GM13977 (cell line): ENCODE results near the gene CIPC.

ENCODE experiments used
- DNase-seq: peaks from one replicate; pipeline ENCODE4 v3.0.0; 2012; ENCODE audit warnings: low spot score
- in situ Hi-C: fragments of 300-500 bp; cut with MboI; formaldehyde crosslinking; loops from one replicate; pipeline ENCODE4 v1.12.0; 2022; ENCODE audit warnings: low sequenced_read_pairs, low pct_unique_long_range_greater_than_20kb, mixed read lengths, inconsistent platforms; ENCODE audit not compliant: unreplicated experiment
- TF ChIP-seq, protein P1 (sequence below): IDR thresholded peaks from 2 replicates; pipeline ENCODE4 v1.5.1; 2012; ENCODE audit warnings: mild to moderate bottlenecking, control low read depth; ENCODE audit not compliant: insufficient read depth; ENCODE audit errors: extremely low read depth, missing control alignments

The CIPC gene

DNA sequence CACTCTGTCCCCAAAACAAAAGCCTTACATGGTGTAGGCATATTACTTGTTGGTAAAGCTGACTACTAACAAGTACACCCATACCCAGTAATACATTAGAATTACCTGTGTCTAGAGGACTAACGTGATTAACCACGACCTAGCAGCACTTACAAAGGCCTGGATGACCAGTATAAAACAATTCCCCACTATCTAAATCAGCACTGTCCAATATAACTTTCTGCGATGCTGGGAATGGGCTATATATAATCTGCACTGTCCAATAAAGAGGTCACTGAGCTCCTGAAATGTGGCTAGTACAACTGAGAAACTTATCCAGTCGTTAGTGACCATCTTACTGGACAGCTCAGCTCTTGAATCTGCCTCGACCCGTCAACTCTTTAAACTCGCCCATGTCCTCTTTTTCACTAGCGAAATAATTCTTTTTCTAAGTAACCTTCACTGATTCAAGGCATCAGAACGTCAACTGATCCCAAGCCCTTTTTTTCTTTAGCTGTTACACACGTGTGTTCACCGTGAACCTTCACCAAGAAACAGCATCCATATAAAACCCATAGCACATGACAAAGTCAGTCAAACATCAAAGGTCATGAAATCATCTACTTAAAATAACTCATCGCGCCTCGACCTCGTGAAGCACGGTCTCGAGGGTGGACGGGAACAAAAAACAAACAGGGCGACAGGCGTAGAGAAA lies 905 bp upstream of the CIPC start:
- TF ChIP-seq, protein P1, sequence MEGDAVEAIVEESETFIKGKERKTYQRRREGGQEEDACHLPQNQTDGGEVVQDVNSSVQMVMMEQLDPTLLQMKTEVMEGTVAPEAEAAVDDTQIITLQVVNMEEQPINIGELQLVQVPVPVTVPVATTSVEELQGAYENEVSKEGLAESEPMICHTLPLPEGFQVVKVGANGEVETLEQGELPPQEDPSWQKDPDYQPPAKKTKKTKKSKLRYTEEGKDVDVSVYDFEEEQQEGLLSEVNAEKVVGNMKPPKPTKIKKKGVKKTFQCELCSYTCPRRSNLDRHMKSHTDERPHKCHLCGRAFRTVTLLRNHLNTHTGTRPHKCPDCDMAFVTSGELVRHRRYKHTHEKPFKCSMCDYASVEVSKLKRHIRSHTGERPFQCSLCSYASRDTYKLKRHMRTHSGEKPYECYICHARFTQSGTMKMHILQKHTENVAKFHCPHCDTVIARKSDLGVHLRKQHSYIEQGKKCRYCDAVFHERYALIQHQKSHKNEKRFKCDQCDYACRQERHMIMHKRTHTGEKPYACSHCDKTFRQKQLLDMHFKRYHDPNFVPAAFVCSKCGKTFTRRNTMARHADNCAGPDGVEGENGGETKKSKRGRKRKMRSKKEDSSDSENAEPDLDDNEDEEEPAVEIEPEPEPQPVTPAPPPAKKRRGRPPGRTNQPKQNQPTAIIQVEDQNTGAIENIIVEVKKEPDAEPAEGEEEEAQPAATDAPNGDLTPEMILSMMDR = no peak
- DNase-seq = peak; percentile 24
- in situ Hi-C loops = no loop called here

DNA sequence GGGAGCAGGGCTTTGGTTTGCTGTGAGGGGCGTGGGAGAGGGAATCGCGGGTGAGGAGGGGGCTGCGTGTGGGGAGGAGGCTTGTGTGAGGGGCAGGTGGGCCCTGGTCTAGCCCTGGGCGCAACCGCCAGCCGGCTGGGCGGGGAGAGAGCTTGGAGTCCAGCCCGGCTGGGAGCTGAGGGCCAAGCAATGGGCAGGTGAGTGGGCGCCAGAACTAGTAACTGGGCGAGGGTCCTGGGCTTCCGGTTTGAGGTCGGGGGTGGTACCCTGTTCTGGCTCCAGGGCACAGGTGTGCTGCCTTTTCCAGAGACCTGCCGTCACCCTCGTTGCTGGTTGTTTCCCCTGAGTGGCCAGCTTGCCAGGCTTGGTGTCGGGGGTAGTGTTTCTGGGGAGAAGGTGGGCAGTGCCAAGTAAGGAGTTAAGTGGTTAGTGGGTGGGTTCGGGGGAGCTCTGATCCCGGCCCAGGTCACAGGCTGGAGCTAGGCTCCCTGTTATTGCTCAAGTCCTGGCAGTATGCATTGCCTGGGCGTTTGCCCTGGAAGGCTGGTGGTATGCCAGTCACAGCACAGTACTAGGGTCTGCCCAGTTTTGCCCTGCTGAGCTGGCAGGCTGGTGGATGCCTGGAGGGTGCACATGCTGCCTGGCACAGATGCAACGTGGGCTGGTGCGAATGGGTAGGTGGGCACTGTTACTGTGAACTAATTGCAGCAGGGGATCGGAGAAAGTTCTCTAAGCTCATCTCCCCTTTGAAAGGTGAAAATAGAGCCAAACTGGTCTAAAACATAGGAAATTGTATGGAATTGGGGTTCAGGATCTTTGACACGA lies 683 bp downstream of the CIPC start:
- TF ChIP-seq, protein P1 = no peak
- in situ Hi-C loops = no loop called here
- DNase-seq = peak; percentile 23

DNA sequence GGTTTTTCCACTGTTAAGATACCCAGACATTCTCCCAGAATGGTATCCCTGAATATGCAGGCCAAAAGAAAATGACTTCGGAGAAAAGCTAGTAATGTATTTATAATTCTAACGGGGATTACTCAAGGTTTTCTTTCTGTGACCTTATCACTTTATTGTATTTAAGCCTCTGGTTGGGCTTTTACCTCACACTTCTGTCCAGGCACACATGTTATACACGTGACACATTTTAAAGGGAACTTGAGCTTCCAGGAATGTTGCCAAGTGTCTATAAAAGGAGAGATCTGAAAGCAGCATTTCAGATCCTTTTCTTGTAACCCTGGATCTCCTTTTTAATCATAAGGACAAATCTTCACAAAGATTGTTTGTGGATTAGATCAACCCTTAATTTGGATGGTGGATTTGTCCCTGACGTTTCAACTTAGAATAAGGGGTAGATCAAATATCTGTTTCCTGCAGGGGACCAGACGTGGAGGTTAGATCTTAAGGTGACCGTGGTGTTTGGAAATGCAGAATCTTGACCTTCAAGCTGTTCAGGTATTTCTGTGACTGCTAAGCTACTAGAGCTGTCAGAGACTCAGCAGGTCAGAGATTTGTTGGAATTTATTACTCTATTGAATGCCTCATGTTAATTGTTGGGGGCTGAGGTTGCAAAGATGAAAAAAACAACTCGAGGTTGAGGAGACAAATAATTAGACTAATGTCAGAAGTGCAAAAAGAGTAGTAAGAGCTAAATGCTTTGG lies 1.5 kb downstream of the CIPC start:
- no peak for DNase-seq
- in situ Hi-C loops = no loop called here

DNA sequence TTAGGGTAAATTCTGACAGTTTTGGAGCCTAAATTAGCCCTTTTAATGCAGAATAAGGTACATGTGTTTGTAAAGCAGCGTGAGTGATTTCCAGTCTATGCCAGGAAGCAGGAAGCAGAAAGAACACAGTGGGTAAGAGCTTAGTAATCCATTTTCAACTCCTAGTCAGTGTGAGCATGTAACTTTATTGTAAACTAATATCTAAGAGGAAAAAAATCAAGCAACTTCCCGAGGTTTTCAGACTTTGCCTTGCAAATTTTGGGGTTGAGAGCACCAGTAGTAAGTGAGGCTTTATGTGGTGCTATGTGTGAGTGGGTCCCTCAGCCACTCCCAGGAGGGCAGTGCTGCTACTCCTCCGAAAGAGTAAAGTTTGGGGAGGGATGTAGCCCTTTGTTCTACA lies 2.9 kb downstream of the CIPC start:
- in situ Hi-C loops = no loop called here
- DNase-seq = no peak
- TF ChIP-seq, protein P1 = no peak

More for the DNA sequence above, 1.5 kb downstream of the CIPC start:
- TF ChIP-seq, protein P1 = no peak

DNA sequence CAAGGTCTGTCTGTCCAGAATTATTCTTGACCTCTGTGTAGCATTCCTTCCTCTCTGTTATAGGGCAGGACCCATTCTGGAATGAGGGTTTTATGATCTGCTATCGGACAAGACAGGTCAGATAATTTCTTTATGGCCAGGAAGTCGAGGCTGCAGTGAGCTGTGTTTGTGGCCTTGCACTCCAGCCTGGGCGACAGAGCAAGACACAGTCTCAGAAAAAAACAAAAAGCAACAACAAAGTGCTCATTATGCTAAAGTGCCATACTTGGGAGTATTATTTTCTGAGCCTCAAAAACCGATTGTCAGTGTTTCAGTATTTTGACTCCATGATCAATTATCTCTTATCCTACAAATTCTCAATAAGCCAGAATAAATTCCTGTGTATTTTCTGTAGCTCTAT lies 4.1 kb downstream of the CIPC start:
- DNase-seq = no peak
- TF ChIP-seq, protein P1 = no peak
- in situ Hi-C loops = no loop called here

DNA sequence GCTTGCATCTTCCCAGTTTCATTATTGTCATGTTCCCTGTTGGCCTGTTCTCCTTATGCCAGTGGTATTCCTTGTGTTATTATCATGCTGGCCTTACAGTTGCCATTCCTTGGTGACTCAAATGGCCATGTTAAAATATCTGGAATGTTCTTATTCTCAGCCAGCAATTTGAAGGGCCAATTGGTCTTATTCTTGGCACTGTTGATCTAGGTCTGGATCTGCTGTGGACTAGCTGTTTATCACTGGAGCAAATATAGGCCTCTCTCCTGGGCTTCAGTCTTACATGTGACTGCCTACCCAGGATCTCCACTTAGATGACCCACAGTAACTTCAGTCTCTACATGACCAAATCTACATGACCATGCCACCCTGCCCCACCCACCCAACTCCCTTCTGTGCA lies 5.4 kb downstream of the CIPC start:
- DNase-seq = no peak
- in situ Hi-C loops = no loop called here
- TF ChIP-seq, protein P1 = no peak
